GM12801 (cell line): ENCODE measurements around the gene ASMT.

Source experiments
- CTCF ChIP-seq: IDR thresholded peaks from one replicate; pipeline ENCODE4 v1.5.1; 2011; ENCODE audit warnings: control low read depth; ENCODE audit not compliant: insufficient read length; ENCODE audit errors: extremely low read depth

Gene ASMT

DNA sequence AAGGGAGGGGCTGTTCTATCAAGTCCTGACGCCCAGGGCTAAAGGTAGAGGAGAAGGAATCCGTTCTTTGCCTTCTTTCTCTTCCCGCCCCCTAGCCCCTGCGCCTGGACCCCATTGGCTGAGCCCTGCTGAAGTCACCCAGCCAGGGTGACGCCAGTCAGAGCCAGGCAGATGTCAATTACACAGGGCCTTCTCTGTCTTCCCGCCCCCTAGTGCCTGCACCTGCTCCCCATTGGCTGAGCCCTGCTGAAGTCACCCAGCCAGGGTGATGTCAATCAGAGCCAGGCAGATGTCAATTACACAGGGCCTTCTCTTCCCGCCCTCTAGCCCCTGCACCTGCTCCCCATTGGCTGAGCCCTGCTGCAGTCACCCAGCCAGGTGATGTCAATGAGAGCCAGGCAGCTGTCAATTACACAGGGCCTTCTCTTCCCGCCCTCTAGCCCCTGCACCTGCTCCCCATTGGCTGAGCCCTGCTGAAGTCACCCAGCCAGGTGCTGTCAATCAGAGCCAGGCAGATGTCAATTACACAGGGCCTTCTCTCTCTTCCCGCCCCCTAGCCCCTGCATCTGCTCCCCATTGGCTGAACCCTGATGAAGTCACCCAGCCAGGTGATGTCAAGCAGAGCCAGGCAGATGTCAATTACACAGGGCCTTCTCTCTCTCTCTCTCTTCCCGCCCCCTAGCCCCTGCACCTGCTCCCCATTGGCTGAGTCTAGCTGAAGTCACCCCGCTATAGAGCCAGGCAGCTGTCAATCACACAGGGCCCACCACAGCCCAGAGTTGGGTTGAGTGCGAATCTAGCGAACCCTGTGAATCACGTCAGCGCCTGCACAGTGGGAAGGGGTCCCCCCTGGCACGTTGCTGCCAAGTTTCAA is 46.4 kb downstream of the ASMT start:
- no peak for TF ChIP-seq CTCF

DNA sequence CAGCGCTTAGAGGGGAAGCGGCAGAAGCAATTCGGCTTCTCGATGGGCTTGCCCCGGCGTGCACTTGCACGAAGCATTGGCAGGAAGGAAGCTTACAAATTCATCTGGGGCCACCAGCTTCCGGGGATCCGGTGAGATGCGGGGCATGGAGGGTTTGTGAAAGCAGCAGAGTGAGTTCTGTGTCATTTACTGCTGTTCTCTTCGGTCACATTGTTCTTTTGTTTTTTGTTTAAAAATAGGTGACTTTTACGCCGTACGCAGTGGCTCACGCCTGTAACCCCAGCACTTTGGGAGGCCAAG is 47.0 kb downstream of the ASMT start:
- no peak for TF ChIP-seq CTCF

- TF ChIP-seq CTCF: no peak
Observed at GRCh38 chrX:1667566-1667965, 52.7 kb downstream of the ASMT start.

DNA sequence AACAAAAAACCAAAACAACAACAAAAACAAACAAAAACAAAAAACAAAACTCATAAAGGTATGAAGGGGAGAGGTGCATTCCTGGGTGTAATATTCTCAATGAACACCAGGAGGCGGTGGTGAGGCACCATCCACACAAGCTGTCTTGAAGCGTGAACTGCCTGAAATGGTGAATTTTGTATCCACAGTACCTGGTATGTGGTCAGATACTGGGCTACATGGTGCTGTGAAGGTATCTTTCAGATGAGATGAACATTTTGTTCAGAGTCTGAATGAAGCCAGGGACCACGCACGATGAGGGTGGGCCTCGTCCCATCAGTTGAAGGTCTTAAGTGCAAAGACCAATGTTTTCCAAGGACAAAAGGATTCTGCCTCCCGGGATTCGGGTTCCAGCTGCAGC is 58.5 kb downstream of the ASMT start:
- no peak for TF ChIP-seq CTCF

DNA sequence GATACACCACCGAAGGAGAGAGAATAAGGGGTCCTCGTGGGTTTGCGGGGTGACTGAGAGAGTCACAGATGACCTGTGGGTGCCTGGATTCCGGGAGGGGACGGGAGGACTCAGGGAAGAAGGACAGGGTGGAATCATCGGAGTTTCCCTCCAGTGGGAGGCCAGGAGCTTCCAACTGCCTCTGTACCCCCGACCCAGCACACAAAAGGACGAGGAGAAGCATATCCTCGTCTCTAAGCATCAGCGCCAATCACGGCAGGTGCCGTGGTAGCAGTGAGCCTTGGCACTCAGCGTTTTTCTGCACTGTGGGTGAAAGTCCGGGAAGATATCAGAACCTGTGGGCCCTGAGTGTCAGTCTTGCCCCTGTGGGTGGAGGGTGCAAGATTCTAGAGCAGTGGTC is 62.0 kb downstream of the ASMT start:
- no peak for TF ChIP-seq CTCF

DNA sequence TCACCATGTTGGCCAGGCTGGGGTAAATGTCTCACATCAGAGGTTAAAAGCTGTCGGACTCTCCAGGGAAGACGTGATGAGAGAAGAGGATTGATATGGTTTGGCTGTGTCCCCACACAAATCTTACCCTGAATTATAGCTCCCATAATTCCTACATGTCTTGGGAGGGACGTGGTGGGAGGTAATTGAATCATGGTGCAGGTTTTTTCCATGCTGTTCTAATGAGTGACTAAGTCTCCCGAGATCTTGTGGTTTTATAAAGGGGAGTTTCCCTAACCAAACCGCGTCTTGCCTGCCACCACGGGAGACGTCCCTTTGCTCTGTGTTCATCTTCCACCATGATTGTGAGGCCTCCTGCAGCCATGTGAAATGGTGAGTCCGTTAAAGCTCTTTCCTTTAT is 64.4 kb downstream of the ASMT start:
- TF ChIP-seq CTCF: no peak

- no peak for TF ChIP-seq CTCF
Observed at GRCh38 chrX:1681439-1681838, 66.6 kb downstream of the ASMT start.
